Neutrophil (primary cell): ENCODE data around the gene SELENOK.
A peak's percentile ranks its signal among the peaks of the same experiment; 100 is the strongest.

ENCODE experiments used
- H3K27ac ChIP-seq: fragments of 200-600 bp; sonication (generic); 2 replicates; pipeline ENCODE4 v1.5.1; 2016; ENCODE audit warnings: mild to moderate bottlenecking, moderate library complexity
- H3K27me3 ChIP-seq: fragments of 200-600 bp; sonication (generic); 2 replicates; pipeline ENCODE4 v1.6.0; 2016; ENCODE audit warnings: mild to moderate bottlenecking
- H3K36me3 ChIP-seq: fragments of 200-600 bp; sonication (generic); 2 replicates; pipeline ENCODE4 v1.5.1; 2017
- H3K4me1 ChIP-seq, 2 experiments: fragments of 200-600 bp in 1 of 2; sonication (generic) in 1 of 2; 1 replicate in 1 of 2; 2 replicates in 1 of 2; pipeline versions ENCODE4 v1.5.1 to v1.6.1; 2013 to 2016; ENCODE audit warnings: low read depth in 1 of 2, low read length in 1 of 2, mild to moderate bottlenecking in 1 of 2, moderate library complexity in 1 of 2; ENCODE audit not compliant: control insufficient read depth in 1 of 2, insufficient read depth in 1 of 2
- H3K4me3 ChIP-seq, 2 experiments: fragments of 200-600 bp in 1 of 2; sonication (generic) in 1 of 2; 1 replicate in 1 of 2; 2 replicates in 1 of 2; pipeline ENCODE4 v1.5.1; 2013 to 2016; ENCODE audit warnings: low read depth in 1 of 2, low read length in 1 of 2, mild to moderate bottlenecking in 1 of 2, moderate library complexity in 1 of 2
- H3K9me3 ChIP-seq: fragments of 200-600 bp; sonication (generic); 2 replicates; pipeline ENCODE4 v1.5.1; 2016
- CTCF ChIP-seq: fragments of 200-600 bp; sonication (generic); IDR thresholded peaks from 2 replicates; pipeline ENCODE4 v1.5.1; 2016; ENCODE audit warnings: antibody characterized with exemption

SELENOK gene

GRCh38 chr3:53884623-53885022 is 7.0 kb downstream of the SELENOK start:
- Histone ChIP-seq H3K9me3 (no peaks in the 10 kb centered on the region), H3K36me3 (peaks cover 52% of the 10 kb centered on the region), H3K4me3 (no peak overlapping the region), H3K27ac (no peak overlapping the region), H3K27me3 (no peaks in the 10 kb centered on the region), H3K4me1 (peaks cover 14 to 16% of the 10 kb centered on the region in 2 experiments)
- TF ChIP-seq CTCF, result no peak

- Histone ChIP-seq H3K4me1 (peaks cover 14% of the 10 kb centered on the region in 2 experiments), H3K9me3 (no peaks in the 10 kb centered on the region), H3K36me3 (peaks cover 63% of the 10 kb centered on the region), H3K27ac (peak overlapping the region; percentile 84), H3K4me3 (no peak overlapping the region), H3K27me3 (no peaks in the 10 kb centered on the region)
- no peak for TF ChIP-seq CTCF
Measured at GRCh38 chr3:53883008-53883407, 8.7 kb downstream of the SELENOK start.

DNA sequence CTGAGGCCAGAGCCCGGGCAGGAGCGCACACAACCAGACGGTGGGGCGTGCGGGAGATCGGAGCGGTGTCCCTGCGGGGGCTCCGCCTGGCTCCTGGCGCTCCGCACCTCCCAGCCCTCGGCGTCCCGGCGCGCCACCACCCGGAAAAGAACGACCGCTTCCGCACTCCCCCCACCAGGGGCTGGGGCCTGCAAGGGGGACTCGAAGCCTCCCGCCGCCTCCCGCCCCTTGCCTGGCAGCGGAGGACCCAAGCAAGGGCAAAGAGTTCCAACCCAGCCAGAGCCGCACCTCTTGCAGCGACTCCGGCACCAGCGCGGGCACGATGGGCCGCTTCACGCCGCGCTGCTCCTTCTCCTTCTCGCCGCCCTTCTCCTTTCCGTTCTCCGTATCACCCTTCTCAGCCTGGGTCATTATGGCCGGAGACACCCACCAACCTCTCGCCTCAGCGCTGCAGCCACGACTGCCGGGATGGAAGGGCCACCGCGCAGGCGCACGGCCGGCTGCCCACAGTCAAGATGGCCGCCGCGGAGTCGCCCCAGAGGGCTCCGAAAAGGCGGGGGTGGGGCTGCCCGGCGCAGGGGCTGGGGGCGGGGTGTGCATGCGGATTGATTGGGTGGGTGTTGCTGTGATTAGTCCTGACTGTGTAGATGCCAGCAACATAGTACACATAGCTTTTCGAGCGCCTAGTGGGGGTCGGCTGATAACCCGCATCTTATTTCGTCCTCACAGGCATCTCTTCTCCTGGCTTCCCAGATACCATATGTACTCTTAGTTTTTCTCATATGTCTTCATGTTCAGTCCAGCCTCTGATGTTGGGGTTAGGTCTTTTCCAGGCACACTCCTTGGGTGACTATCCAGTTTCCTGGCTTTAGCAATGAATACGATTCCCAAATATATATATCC is 9.7 kb downstream of the SELENOK start, which contains the start of gene ACTR8:
ACTR8 (minus strand) TSS at position 462 of the 903 bp plus-strand sequence; CDS start at position 411, 51 bp downstream.
- peak within 1 kb of the TSS; percentile 89 to 92 for H3K4me3 ChIP-seq
- peak within 1 kb of the TSS; percentile 84 for H3K27ac ChIP-seq
- H3K36me3 ChIP-seq, result peaks cover 64% of the 10 kb centered on the region

GRCh38 chr3:53880396-53881345 is 11.0 kb downstream of the SELENOK start:
- Histone ChIP-seq H3K36me3 (peaks cover 64% of the 10 kb centered on the region), H3K27ac (no peak overlapping the region), H3K27me3 (no peaks in the 10 kb centered on the region), H3K4me3 (peak overlapping the region; percentile 89 to 92), H3K4me1 (peaks cover 14% of the 10 kb centered on the region in 2 experiments), H3K9me3 (no peaks in the 10 kb centered on the region)
- no peak for TF ChIP-seq CTCF

More for the DNA sequence above, 9.7 kb downstream of the SELENOK start, which contains the start of gene ACTR8:
- Histone ChIP-seq H3K4me1 (peaks cover 14% of the 10 kb centered on the region in 2 experiments), H3K27me3 (no peaks in the 10 kb centered on the region), H3K9me3 (no peaks in the 10 kb centered on the region)
- TF ChIP-seq CTCF, result peak; percentile 29

GRCh38 chr3:53865732-53866499 is 25.7 kb downstream of the SELENOK start:
- no peaks in the 10 kb centered on the region for H3K9me3 ChIP-seq
- H3K4me1 ChIP-seq, result no peaks in the 10 kb centered on the region
- peaks cover 97% of the 10 kb centered on the region for H3K36me3 ChIP-seq
- TF ChIP-seq CTCF, result no peak
- H3K27me3 ChIP-seq, result no peaks in the 10 kb centered on the region
- no peak overlapping the region for H3K27ac ChIP-seq
- H3K4me3 ChIP-seq, result no peak overlapping the region
